ENCODE measurements around the gene SH3TC1. TPM values are rescaled to one million over a fixed set of nuclear protein-coding genes. Genes with fewer than 3 reads are reported as not detected.

The SH3TC1 gene
- total RNA-seq, 1 experiment from 2014 or later = 5.0 TPM

- DNase-seq (ENCODE audit: low read depth) = peak; percentile 92
Observed at GRCh38 chr4:8228319-8229250, 29.5 kb downstream of the SH3TC1 start.

DNA sequence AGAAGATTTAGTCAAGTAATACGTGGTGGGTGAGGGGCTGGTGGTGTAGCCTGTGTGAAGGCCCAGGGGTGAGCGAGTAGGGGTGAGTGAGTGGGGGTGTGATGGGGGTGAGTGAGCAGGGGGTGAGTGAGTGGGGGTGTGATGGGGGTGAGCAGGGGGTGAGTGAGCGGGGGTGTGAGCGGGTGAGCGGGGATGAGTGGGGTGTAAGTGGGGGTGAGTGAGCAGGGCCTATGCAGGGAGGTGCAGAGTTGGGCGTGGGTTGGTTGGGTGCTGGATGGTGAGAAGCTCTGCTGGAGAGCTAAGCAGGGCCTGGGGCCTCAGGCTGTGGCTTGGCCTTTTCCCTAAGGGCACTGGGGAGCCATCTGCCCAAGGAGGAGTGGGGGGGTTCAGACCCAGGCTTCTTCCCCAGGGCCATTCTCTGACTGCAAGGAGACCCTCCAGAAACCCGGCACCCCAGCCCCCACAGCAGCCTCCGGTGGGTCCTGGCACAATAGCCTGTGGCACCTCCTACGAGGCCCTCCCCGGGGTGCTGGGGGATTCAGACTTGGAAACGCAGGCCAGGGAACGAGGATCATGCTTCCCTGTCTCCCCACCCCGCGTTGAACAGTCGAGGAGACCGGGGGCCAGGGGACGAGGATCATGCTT lies 30.4 kb downstream of the SH3TC1 start:
- no peak for DNase-seq (ENCODE audit: low read depth)

GRCh38 chr4:8230033-8230432 lies 30.9 kb downstream of the SH3TC1 start:
- no peak for DNase-seq (ENCODE audit: low read depth)

GRCh38 chr4:8230891-8231290 lies 31.8 kb downstream of the SH3TC1 start:
- DNase-seq (ENCODE audit: low read depth) = no peak

DNA sequence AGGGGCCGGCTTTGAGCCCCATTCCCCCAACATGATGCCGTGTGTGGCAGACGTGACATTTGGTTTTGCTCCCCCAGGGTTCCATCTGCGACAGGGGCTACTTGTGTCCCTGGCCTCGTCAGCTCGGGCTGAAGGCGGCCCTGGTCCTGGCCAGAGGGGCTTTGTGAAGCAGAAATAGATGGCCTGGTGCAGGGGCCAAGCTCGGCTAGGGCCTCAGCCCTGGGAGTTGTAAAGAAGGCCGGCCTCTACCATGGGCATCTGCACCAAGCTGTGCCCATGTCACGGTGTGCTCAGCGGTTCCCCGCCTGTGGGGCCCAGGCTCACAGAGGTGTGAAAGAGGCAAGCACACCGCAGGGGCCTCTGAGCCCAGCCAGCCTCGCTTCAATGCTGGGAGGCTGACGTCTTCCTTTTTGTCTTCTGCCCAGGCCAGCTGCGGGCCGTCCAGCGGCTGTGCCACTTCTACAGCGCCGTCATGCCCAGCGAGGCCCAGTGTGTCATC lies 32.5 kb downstream of the SH3TC1 start:
- no peak for DNase-seq (ENCODE audit: low read depth)

GRCh38 chr4:8232748-8233147 lies 33.7 kb downstream of the SH3TC1 start:
- DNase-seq (ENCODE audit: low read depth) = no peak

DNA sequence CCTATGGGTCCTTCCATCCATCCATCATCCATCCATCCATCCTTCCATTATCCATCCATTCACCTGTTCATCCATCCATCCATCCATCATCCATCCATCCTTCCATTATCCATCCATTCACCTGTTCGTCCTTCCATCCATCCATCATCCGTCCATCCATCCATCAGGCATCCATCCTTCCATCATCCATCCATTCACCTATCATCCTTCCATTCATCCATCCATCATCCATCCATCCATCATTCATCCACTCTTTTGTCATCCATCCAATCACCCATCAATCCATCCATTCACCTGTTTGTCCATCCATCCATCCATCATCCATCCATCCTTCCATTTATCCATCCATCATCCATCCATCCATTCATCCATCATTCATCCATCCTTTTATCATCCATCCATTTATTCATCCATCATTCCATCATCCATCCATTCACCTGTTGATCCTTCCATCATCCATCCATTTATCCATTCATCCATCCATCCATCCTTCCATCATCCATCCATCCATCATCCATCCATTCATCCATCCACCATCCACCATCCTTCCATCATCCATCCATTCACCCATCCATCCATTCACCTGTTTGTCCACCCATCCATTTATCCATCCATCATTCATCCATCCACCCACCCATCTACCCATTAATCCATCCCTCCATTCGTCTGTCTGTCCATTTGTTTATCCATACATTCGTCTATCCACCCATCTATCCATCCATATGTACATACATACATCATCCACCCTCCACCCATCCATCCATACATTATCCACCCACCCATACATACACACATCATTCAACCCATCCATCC lies 34.8 kb downstream of the SH3TC1 start:
- DNase-seq (ENCODE audit: low read depth) = no peak

GRCh38 chr4:8234715-8235114 lies 35.6 kb downstream of the SH3TC1 start:
- DNase-seq (ENCODE audit: low read depth) = no peak

DNA sequence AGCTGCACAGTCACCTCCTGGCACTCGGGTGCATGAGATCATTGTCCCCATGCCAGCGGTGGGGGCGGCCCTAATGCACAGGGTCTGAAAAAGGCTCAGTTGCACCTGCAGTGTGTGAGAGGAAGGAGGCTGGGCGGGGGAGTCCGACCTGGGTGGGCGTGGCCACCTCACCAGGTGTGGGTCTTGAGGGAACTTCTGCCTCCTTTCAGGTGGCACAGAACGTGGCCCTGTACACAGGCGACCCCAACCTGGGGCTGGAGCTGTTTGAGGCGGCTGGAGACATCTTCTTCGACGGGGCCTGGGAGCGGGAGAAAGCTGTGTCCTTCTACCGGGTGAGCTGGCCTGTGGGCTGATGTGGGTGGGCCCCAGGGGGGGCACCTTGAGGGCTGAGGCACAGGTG lies 36.1 kb downstream of the SH3TC1 start:
- no peak for DNase-seq (ENCODE audit: low read depth)

GRCh38 chr4:8235686-8236085 lies 36.6 kb downstream of the SH3TC1 start:
- DNase-seq (ENCODE audit: low read depth) = no peak

GRCh38 chr4:8236106-8236919 lies 37.2 kb downstream of the SH3TC1 start:
- peak; percentile 46 for DNase-seq (ENCODE audit: low read depth)

GRCh38 chr4:8236920-8237195 lies 37.8 kb downstream of the SH3TC1 start:
- DNase-seq (ENCODE audit: low read depth) = no peak

GRCh38 chr4:8237256-8237989 lies 38.3 kb downstream of the SH3TC1 start:
- no peak for DNase-seq (ENCODE audit: low read depth)

GRCh38 chr4:8238036-8238511 lies 39.0 kb downstream of the SH3TC1 start:
- DNase-seq (ENCODE audit: low read depth) = no peak

DNA sequence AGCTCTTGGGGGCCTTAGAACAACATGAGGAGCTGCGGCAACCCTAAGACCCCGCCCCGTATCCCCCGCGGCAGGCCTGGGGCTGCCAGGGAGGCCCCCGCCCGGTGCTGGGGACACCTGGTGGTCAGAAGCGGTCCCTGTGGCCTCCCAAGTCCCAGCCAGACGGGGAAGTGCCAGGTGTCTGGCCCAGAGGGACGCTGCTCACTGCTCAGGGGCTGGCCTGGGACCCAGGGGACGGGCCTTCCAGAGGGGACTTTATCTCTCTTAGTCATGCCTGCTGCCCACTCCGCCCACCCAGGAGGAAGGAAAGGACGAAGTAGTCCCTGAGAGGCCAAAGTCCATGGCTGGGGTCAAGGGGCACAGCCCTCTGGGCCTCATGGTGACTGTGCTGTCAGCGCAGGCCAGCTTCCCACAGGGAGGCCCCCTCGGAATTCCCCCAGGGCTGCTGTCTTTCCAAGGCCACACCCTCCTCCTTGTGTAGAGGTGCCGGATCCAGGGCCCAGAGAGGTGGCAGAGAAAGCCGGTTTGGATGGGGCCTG lies 39.5 kb downstream of the SH3TC1 start:
- no peak for DNase-seq (ENCODE audit: low read depth)

GRCh38 chr4:8239226-8239625 lies 40.1 kb downstream of the SH3TC1 start:
- DNase-seq (ENCODE audit: low read depth) = no peak

- DNase-seq (ENCODE audit: low read depth) = no peak
Observed at GRCh38 chr4:8239661-8240060, 40.6 kb downstream of the SH3TC1 start.

DNA sequence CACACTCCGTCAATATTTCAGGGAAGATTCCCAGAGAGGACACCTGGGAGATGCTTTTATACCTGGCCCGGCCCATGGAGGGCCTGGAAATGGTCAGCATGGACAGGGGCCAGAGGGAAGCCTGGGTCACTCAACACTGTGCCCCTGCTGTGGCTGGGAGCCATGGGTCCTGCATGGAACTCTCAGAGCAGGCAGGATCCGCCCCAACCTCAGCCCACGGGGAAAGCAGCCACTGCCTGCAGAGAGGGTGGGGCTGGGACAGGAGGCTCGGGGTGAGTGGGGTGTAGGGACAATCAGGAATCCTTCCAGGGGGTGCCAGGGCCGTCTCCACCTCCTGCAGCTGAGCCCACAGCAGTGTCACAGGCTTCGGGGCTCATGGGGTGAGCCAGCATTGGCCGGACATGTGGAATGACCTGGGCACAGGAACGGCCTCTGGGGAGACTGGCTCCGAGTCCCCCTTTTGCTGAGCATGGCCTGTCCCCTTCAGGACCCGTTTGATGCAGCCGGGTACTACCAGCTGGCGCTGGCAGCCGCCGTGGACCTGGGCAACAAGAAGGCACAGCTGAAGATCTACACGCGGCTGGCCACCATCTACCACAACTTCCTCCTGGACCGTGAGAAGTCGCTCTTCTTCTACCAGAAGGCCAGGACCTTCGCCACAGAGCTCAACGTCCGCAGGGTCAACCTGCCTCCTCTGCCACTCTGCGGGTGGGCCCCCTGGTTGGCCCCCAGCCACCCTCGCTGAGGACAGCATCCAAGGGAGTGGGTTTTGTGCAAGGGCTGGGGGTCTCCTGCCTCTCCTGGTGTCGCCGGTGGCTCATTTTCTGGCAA lies 41.3 kb downstream of the SH3TC1 start:
- DNase-seq (ENCODE audit: low read depth) = no peak

DNA sequence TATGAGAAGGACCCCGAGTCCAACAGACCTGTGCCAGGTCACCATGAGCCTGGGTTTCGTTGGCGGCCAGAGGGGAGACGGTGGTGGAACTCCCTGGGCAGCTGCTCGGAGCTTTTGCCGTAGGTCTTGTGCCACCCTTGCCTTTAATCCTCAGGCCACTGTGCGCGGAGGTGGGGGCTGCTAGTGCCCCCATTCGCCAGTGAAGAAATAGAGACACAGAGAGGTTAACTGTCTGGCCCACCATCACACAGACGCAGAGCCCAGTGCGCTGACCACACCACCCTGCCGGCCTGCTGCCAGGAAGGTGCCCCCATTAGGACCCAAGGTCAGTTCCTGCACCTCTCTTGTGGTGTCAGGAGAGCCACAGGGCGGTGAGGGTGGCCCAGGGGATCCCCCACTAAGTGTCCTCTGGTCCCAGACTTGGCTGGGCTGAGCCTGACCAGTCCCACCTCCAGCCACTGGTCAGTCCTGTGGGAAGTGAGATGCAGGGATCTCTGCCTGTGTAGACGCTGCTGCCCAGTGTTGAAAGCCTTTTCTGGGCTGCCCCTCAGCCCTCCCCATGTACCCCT lies 42.2 kb downstream of the SH3TC1 start:
- no peak for DNase-seq (ENCODE audit: low read depth)
